Endothelial cell of umbilical vein (primary cell): ENCODE results near the gene NEU3. TPM values are rescaled to one million over a fixed set of nuclear protein-coding genes. Genes with fewer than 3 reads are reported as not detected.

Experiments used
- BruUV-seq: library from RNA; stranded (reverse); fragments of 400-500 nt; replicated peaks from 2 replicates; lab custom pipeline; 2021; lab: Mats Ljungman, UMichigan
- CTCF ChIA-PET: fragments of 300-600, 350-600 bp; sonication (Branson Sonifier 250); formaldehyde crosslinking; loops from one replicate; lab custom pipeline; 2021; ENCODE audit warnings: antibody characterized with exemption, inconsistent platforms; lab: Charles Lee
- POLR2A ChIA-PET: fragments of 300-600, 350-600 bp; sonication (Branson Sonifier 250); formaldehyde crosslinking; loops from one replicate; lab custom pipeline; 2021; ENCODE audit warnings: antibody characterized with exemption, inconsistent platforms; lab: Charles Lee
- DNase-seq: peaks from one replicate; pipeline ENCODE4 v3.0.0-alpha.2; 2011; ENCODE audit warnings: low read depth, low spot score
- FAIRE-seq: peaks from 2 replicates; lab custom pipeline; 2011; peaks lifted over from hg19 to GRCh38; lab: Jason Lieb, UNC
- H2AFZ ChIP-seq: 2 replicates; pipeline ENCODE4 v1.6.0; 2012; ENCODE audit warnings: low read depth, low read length, control low read depth, inconsistent platforms
- H3K27ac ChIP-seq: 2 replicates; pipeline ENCODE4 v1.5.1; 2011; ENCODE audit warnings: low read depth, mild to moderate bottlenecking, control low read depth, low read length, moderate library complexity; ENCODE audit not compliant: insufficient read depth
- H3K27me3 ChIP-seq, 2 experiments: 2 replicates each; pipeline versions ENCODE4 v1.6.0 to v1.6.1; 2011; ENCODE audit warnings: low read length in 2 of 2, mixed read lengths in 1 of 2; ENCODE audit not compliant: control insufficient read depth in 2 of 2, insufficient read depth in 2 of 2
- H3K36me3 ChIP-seq, 2 experiments: 2 replicates in 1 of 2; 3 replicates in 1 of 2; pipeline ENCODE4 v1.5.1; 2011; ENCODE audit warnings: low read length in 2 of 2, mild to moderate bottlenecking in 1 of 2, moderate library complexity in 1 of 2; ENCODE audit not compliant: control insufficient read depth in 2 of 2, insufficient read depth in 2 of 2; ENCODE audit errors: extremely low read depth in 1 of 2
- H3K4me1 ChIP-seq: 3 replicates; pipeline ENCODE4 v1.5.1; 2011; ENCODE audit warnings: mild to moderate bottlenecking, low read length; ENCODE audit not compliant: control insufficient read depth, insufficient read depth; ENCODE audit errors: extremely low read depth
- H3K4me2 ChIP-seq: 2 replicates; pipeline ENCODE4 v1.6.1; 2011; ENCODE audit warnings: low read length, control low read depth, mixed read lengths; ENCODE audit not compliant: insufficient read depth
- H3K4me3 ChIP-seq, 3 experiments: fragments of 200-600 bp in 1 of 3; sonication (generic), shearing (Covaris generic) in 1 of 3; replicated peaks in 1 of 3; 2 replicates each; pipeline ENCODE4 v1.5.1; 2011 to 2016; ENCODE audit warnings: control low read depth in 3 of 3, low read length in 3 of 3, mild to moderate bottlenecking in 2 of 3, inconsistent platforms in 1 of 3, low read depth in 1 of 3, moderate library complexity in 1 of 3; ENCODE audit not compliant: insufficient read depth in 1 of 3
- H3K79me2 ChIP-seq: 2 replicates; pipeline ENCODE4 v1.6.0; 2012; ENCODE audit warnings: low read length, inconsistent platforms; ENCODE audit not compliant: control insufficient read depth, insufficient read depth
- H3K9ac ChIP-seq: replicated peaks from 2 replicates; pipeline ENCODE3; 2011; ENCODE audit warnings: low read length, control low read depth; ENCODE audit not compliant: insufficient read depth; ENCODE audit errors: extremely low read depth
- H3K9me1 ChIP-seq: replicated peaks from 3 replicates; pipeline ENCODE4 v1.6.0; 2011; ENCODE audit warnings: mild to moderate bottlenecking, low read length; ENCODE audit not compliant: control insufficient read depth, insufficient read depth; ENCODE audit errors: extremely low read depth
- H3K9me3 ChIP-seq: replicated peaks from 2 replicates; pipeline ENCODE4 v1.5.1; 2012; ENCODE audit warnings: low read length, inconsistent platforms; ENCODE audit not compliant: control insufficient read depth, insufficient read depth
- H4K20me1 ChIP-seq: replicated peaks from 2 replicates; pipeline ENCODE3; 2011; ENCODE audit warnings: mild to moderate bottlenecking, low read length; ENCODE audit not compliant: control insufficient read depth, insufficient read depth; ENCODE audit errors: extremely low read depth
- EZH2 ChIP-seq: IDR thresholded peaks from 2 replicates; pipeline ENCODE4 v1.6.1; 2012; ENCODE audit warnings: borderline replicate concordance, low read depth, mild to moderate bottlenecking, moderate library complexity, low read length, inconsistent platforms; ENCODE audit not compliant: severe bottlenecking
- FOS ChIP-seq: IDR thresholded peaks from 2 replicates; pipeline ENCODE4 v1.6.1; 2011; ENCODE audit warnings: mild to moderate bottlenecking, low read length, moderate library complexity, borderline replicate concordance; ENCODE audit not compliant: insufficient read depth
- GATA2 ChIP-seq: IDR thresholded peaks from 2 replicates; pipeline ENCODE4 v1.7.0; 2011; ENCODE audit warnings: low read depth, mild to moderate bottlenecking, moderate library complexity, mixed read lengths, low read length; ENCODE audit not compliant: insufficient read length, insufficient read depth
- JUN ChIP-seq: IDR thresholded peaks from 2 replicates; pipeline ENCODE4 v1.6.1; 2011; ENCODE audit warnings: borderline replicate concordance, low read depth; ENCODE audit not compliant: insufficient read length, insufficient read depth
- MYC ChIP-seq: IDR thresholded peaks from one replicate; pipeline ENCODE4 v1.6.1; 2011; ENCODE audit warnings: mild to moderate bottlenecking, low read depth, low read length
- POLR2A ChIP-seq: IDR thresholded peaks from 2 replicates; pipeline ENCODE4 v1.6.1; 2012; ENCODE audit warnings: low read depth, mild to moderate bottlenecking, control low read depth, low read length
- POLR2AphosphoS5 ChIP-seq: IDR thresholded peaks from 2 replicates; pipeline ENCODE4 v1.6.1; 2012; ENCODE audit warnings: low read depth, mild to moderate bottlenecking, control low read depth, low read length, moderate library complexity; ENCODE audit not compliant: insufficient read depth
- dilution Hi-C: fragments of 300-500 bp; cut with MboI; formaldehyde crosslinking; loops from one replicate; pipeline ENCODE4 v1.15.0; 2019; ENCODE audit warnings: low sequenced_read_pairs; ENCODE audit not compliant: extremely low pct_ligation_motif_present
- intact Hi-C: fragments of 100-400 bp; cut with micrococcal nuclease; formaldehyde crosslinking; loops from one replicate; pipeline ENCODE4 v1.10.0; 2022
- polyA plus RNA-seq, 4 experiments: library from polyadenylated mRNA; depleted of rRNA in 3 of 4; stranded (reverse) in 3 of 4; unstranded in 1 of 4; fragments of >200 nt; gene quantifications; 2 replicates each; pipeline versions ENCODE4 v1.2.1 to v1.2.3, GENCODE V29; 2011 to 2012; ENCODE audit warnings: missing spikeins in 1 of 4
- small RNA-seq: library from RNA; depleted of rRNA; stranded (forward); fragments of <200 nt; gene quantifications from one replicate; pipeline ENCODE3, GENCODE V24; 2012; ENCODE audit warnings: low replicate concordance, low read depth; ENCODE audit not compliant: insufficient read depth, insufficient read length
- total RNA-seq: library from RNA; stranded (reverse); gene quantifications from 2 replicates; pipeline ENCODE4 v1.2.3, GENCODE V29; 2021
- TF ChIP-seq, protein P1 (sequence below): IDR thresholded peaks from 2 replicates; pipeline ENCODE4 v1.6.1; 2011; ENCODE audit not compliant: insufficient read depth, insufficient read length
- TF ChIP-seq, protein P2 (sequence below), 2 donors: IDR thresholded peaks; 1 replicate in 1 of 2; 2 replicates in 1 of 2; pipeline ENCODE4 v1.5.1; 2011; ENCODE audit warnings: low read length in 2 of 2, mild to moderate bottlenecking in 2 of 2, moderate library complexity in 2 of 2, control low read depth in 1 of 2, inconsistent platforms in 1 of 2, low read depth in 1 of 2; ENCODE audit not compliant: insufficient read depth in 1 of 2; ENCODE audit errors: extremely low read depth in 1 of 2

The NEU3 gene
- total and polyA plus RNA-seq, 2 donors (not counting 3 experiments of a cell fraction or from before 2014, with no cell fraction given), result 5.9 to 7.0 TPM

DNA sequence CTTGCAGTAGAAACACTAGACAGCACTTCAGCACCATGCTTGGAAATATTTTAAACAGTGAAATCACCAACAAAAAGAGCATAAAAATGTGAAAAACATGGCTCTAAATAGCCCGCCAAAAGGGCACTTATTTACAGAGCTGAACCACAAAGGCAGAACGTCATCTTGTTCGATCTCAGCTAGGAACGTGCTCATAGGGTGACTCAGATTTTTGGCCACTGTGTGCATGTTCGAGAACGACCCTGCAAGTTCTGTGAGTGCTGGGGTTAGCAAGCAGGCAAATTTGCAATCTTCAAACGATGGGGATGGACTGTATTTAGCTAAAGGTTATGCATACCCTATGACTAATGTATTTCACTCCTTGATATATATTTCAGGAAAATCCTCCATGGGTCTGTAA, 77.3 kb downstream of the NEU3 start:
- DNase-seq (no peak), FAIRE-seq (no peak)
- H3K79me2 ChIP-seq, result no peaks in the 10 kb centered on the region
- CTCF ChIA-PET, result interaction anchor here (1.0 kb wide), 1 partner anchor 9 kb away, joined by 3 read pairs; no protein-coding TSS in a partner anchor
- BruUV-seq, result no TSS peak
- dilution Hi-C loops (no loop called here), intact Hi-C loops (no loop called here)
- H4K20me1 ChIP-seq, result no peaks in the 10 kb centered on the region
- H3K4me1 ChIP-seq, result no peaks in the 10 kb centered on the region
- no peak overlapping the region for H3K4me3 ChIP-seq
- H3K36me3 ChIP-seq, result no peaks in the 10 kb centered on the region
- H3K27ac ChIP-seq, result no peak overlapping the region
- no peak overlapping the region for H3K9ac ChIP-seq
- no peak overlapping the region for H2AFZ ChIP-seq
- peaks cover 5 to 24% of the 10 kb centered on the region in 2 experiments for H3K27me3 ChIP-seq
- H3K9me3 ChIP-seq, result no peaks in the 10 kb centered on the region
- POLR2A ChIA-PET, result no interaction called here
- H3K9me1 ChIP-seq, result no peaks in the 10 kb centered on the region
- H3K4me2 ChIP-seq, result no peak overlapping the region
- TF ChIP-seq FOS (no peak), JUN (no peak), EZH2 (no peak), POLR2A (no peak), MYC (no peak), GATA2 (no peak), POLR2AphosphoS5 (no peak)
- TF ChIP-seq, protein P1, sequence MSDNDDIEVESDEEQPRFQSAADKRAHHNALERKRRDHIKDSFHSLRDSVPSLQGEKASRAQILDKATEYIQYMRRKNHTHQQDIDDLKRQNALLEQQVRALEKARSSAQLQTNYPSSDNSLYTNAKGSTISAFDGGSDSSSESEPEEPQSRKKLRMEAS, result no peak
- TF ChIP-seq, protein P2, sequence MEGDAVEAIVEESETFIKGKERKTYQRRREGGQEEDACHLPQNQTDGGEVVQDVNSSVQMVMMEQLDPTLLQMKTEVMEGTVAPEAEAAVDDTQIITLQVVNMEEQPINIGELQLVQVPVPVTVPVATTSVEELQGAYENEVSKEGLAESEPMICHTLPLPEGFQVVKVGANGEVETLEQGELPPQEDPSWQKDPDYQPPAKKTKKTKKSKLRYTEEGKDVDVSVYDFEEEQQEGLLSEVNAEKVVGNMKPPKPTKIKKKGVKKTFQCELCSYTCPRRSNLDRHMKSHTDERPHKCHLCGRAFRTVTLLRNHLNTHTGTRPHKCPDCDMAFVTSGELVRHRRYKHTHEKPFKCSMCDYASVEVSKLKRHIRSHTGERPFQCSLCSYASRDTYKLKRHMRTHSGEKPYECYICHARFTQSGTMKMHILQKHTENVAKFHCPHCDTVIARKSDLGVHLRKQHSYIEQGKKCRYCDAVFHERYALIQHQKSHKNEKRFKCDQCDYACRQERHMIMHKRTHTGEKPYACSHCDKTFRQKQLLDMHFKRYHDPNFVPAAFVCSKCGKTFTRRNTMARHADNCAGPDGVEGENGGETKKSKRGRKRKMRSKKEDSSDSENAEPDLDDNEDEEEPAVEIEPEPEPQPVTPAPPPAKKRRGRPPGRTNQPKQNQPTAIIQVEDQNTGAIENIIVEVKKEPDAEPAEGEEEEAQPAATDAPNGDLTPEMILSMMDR (IDR thresholded peaks at IDR 0.05; ENCODE audit: extremely low read depth in 1 of 2, insufficient read depth in 1 of 2, low read depth in 1 of 2, low read length in 2 of 2), result no peak

Small RNA genes within 50 kb of the gene (small RNA-seq; reads per million reads assigned to genes)
- gene RNU6-216P, result not detected

Other genes with a start within 250 kb of the NEU3 start
- gene RNF169, start 240.1 kb upstream of the NEU3 start, total RNA-seq, result 17.3 and 21.3 TPM in 2 replicates
- 5.2 and 5.8 TPM in 2 replicates for gene RNF169, start 240.1 kb upstream of the NEU3 start, polyA plus RNA-seq
- 11.2 and 28.6 TPM in 2 replicates for gene XRRA1, start 39.8 kb upstream of the NEU3 start, total RNA-seq
- gene XRRA1, start 39.8 kb upstream of the NEU3 start, polyA plus RNA-seq, result 6.3 and 8.6 TPM in 2 replicates
- gene SPCS2, start 39.7 kb upstream of the NEU3 start, total RNA-seq, result 140 and 152 TPM in 2 replicates
- 82.8 and 88.9 TPM in 2 replicates for gene SPCS2, start 39.7 kb upstream of the NEU3 start, polyA plus RNA-seq
- gene OR2AT4, start 107.9 kb downstream of the NEU3 start, total RNA-seq, result not detected in 2 replicates
- gene OR2AT4, start 107.9 kb downstream of the NEU3 start, polyA plus RNA-seq, result not detected in 2 replicates
- not detected in 2 replicates for gene SLCO2B1, start 162.2 kb downstream of the NEU3 start, total RNA-seq
- gene SLCO2B1, start 162.2 kb downstream of the NEU3 start, polyA plus RNA-seq, result 0.04 and 0.10 TPM in 2 replicates